ENCODE data around the gene ADGRF3.

DNA sequence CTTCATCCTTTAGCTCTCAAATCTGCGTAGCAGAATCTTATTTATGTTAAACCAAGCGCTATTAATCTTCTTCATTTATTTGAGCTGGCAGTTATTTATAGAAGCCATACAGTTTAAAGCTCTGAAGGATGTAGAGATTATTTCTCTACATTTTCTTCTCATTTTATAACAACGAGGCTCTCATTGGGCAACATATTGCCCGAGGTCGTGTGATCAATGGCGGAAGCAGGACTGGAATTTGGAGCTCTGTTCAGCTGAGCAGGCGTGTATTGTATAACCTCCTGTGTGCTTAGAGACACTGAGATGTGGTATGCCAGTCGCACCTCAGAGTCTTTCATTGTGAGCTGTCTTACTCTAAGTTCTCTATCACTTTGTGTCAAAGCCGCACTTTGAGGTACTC lies 37.6 kb upstream of the ADGRF3 start:
- TF ChIP-seq, protein P1, sequence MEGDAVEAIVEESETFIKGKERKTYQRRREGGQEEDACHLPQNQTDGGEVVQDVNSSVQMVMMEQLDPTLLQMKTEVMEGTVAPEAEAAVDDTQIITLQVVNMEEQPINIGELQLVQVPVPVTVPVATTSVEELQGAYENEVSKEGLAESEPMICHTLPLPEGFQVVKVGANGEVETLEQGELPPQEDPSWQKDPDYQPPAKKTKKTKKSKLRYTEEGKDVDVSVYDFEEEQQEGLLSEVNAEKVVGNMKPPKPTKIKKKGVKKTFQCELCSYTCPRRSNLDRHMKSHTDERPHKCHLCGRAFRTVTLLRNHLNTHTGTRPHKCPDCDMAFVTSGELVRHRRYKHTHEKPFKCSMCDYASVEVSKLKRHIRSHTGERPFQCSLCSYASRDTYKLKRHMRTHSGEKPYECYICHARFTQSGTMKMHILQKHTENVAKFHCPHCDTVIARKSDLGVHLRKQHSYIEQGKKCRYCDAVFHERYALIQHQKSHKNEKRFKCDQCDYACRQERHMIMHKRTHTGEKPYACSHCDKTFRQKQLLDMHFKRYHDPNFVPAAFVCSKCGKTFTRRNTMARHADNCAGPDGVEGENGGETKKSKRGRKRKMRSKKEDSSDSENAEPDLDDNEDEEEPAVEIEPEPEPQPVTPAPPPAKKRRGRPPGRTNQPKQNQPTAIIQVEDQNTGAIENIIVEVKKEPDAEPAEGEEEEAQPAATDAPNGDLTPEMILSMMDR (IDR thresholded peaks at IDR 0.05), result no peak
- TF ChIP-seq POLR2A (IDR thresholded peaks at IDR 0.05), result no peak

Measured in Peyer's patch (tissue), 4 donors.